H1 (cell line): ENCODE measurements around the gene UROC1. TPM values are rescaled to one million over a fixed set of nuclear protein-coding genes. Genes with fewer than 3 reads are reported as not detected.

ENCODE experiments used
- CTCF ChIA-PET: fragments of 300-600 bp; sonication (Branson Sonifier 250); formaldehyde crosslinking; loops from one replicate; lab custom pipeline; 2021; ENCODE audit not compliant: partially characterized antibody; lab: Charles Lee
- POLR2A ChIA-PET: fragments of 300-600 bp; sonication (Branson Sonifier 250); formaldehyde crosslinking; loops from one replicate; lab custom pipeline; 2021; ENCODE audit warnings: inconsistent platforms; ENCODE audit not compliant: partially characterized antibody; lab: Charles Lee
- DNase-seq, 2 experiments: peaks; one replicate each; pipeline versions ENCODE4 v3.0.0 to v3.0.0-alpha.2; 2010 to 2022; ENCODE audit warnings: low spot score in 2 of 2, low read depth in 1 of 2, mixed read lengths in 1 of 2
- FAIRE-seq: peaks from 2 replicates; lab custom pipeline; 2011; peaks lifted over from hg19 to GRCh38; lab: Jason Lieb, UNC
- H2AFZ ChIP-seq: 2 replicates; pipeline ENCODE4 v1.8.1; 2012; ENCODE audit warnings: low read length, inconsistent platforms
- H2AK5ac ChIP-seq: 2 replicates; pipeline ENCODE4 v1.6.1; 2013; ENCODE audit warnings: low read depth, low read length
- H2BK120ac ChIP-seq: replicated peaks from 2 replicates; pipeline ENCODE3; 2013; ENCODE audit warnings: low read depth, low read length, inconsistent platforms
- H2BK12ac ChIP-seq: 2 replicates; pipeline ENCODE4 v1.6.1; 2013; ENCODE audit warnings: low read depth, low read length
- H2BK15ac ChIP-seq: 2 replicates; pipeline ENCODE4 v1.6.1; 2013; ENCODE audit warnings: low read length
- H2BK20ac ChIP-seq: 2 replicates; pipeline ENCODE4 v1.6.1; 2013; ENCODE audit warnings: low read length
- H2BK5ac ChIP-seq: 2 replicates; pipeline ENCODE4 v1.6.1; 2013; ENCODE audit warnings: low read depth, low read length
- H3K14ac ChIP-seq: 2 replicates; pipeline ENCODE4 v1.6.1; 2013; ENCODE audit warnings: inconsistent platforms; ENCODE audit not compliant: insufficient read length
- H3K18ac ChIP-seq: 2 replicates; pipeline ENCODE4 v1.6.1; 2013; ENCODE audit warnings: low read length; ENCODE audit errors: extremely low read depth
- H3K23ac ChIP-seq: 2 replicates; pipeline ENCODE4 v1.6.1; 2013; ENCODE audit warnings: inconsistent platforms; ENCODE audit not compliant: insufficient read length
- H3K23me2 ChIP-seq: 2 replicates; pipeline ENCODE4 v1.6.1; 2013; ENCODE audit warnings: low read depth, low read length
- H3K27ac ChIP-seq: 2 replicates; pipeline ENCODE4 v1.6.1; 2011; ENCODE audit warnings: low read depth, low read length, inconsistent platforms
- H3K27me3 ChIP-seq, 4 experiments: replicated peaks in 1 of 4; 1 replicate in 1 of 4; 2 replicates in 3 of 4; pipeline versions ENCODE4 v1.6.1 to v1.8.1; 2011 to 2013; ENCODE audit warnings: low read length in 3 of 4, mild to moderate bottlenecking in 3 of 4, inconsistent platforms in 2 of 4, mixed read lengths in 2 of 4, moderate library complexity in 1 of 4; ENCODE audit not compliant: control insufficient read depth in 3 of 4, insufficient read depth in 3 of 4; ENCODE audit errors: extremely low read depth in 1 of 4
- H3K36me3 ChIP-seq, 4 experiments: 2 replicates each; pipeline versions ENCODE4 v1.6.1 to v1.8.1; 2011 to 2013; ENCODE audit warnings: mild to moderate bottlenecking in 4 of 4, low read length in 3 of 4, moderate library complexity in 2 of 4, control low read depth in 1 of 4, inconsistent platforms in 1 of 4; ENCODE audit not compliant: insufficient read depth in 4 of 4, control insufficient read depth in 2 of 4
- H3K4ac ChIP-seq: replicated peaks from 2 replicates; pipeline ENCODE3; 2013; ENCODE audit warnings: low read length, low read depth, mixed read lengths, inconsistent platforms; ENCODE audit not compliant: insufficient read length
- H3K4me1 ChIP-seq, 4 experiments: replicated peaks in 1 of 4; 1 replicate in 1 of 4; 2 replicates in 3 of 4; pipeline versions ENCODE4 v1.6.1 to v1.8.1; 2011 to 2013; ENCODE audit warnings: low read length in 3 of 4, inconsistent platforms in 2 of 4, mixed read lengths in 1 of 4; ENCODE audit not compliant: insufficient read depth in 4 of 4, control insufficient read depth in 3 of 4
- H3K4me2 ChIP-seq, 2 experiments: 2 replicates each; pipeline versions ENCODE4 v1.6.1 to v1.8.1; 2011 to 2013; ENCODE audit warnings: low read depth in 2 of 2, low read length in 2 of 2, control low read depth in 1 of 2, inconsistent platforms in 1 of 2, mild to moderate bottlenecking in 1 of 2; ENCODE audit not compliant: insufficient read depth in 1 of 2
- H3K4me3 ChIP-seq, 4 experiments: fragments of 200-600, 300-600 bp in 1 of 4; sonication (generic), shearing (Covaris generic), sonication (Bioruptor Twin) in 1 of 4; 2 replicates each; pipeline versions ENCODE4 v1.5.1 to v1.8.1; 2011 to 2016; ENCODE audit warnings: low read length in 4 of 4, low read depth in 3 of 4, control low read depth in 2 of 4, inconsistent platforms in 2 of 4, mild to moderate bottlenecking in 2 of 4, mixed read lengths in 1 of 4, moderate library complexity in 1 of 4; ENCODE audit not compliant: insufficient read depth in 2 of 4; ENCODE audit errors: extremely low read depth in 1 of 4
- H3K56ac ChIP-seq: replicated peaks from 2 replicates; pipeline ENCODE3; 2013; ENCODE audit warnings: low read depth, mild to moderate bottlenecking, mixed read lengths, low read length, inconsistent platforms; ENCODE audit not compliant: insufficient read length
- H3K79me1 ChIP-seq: 2 replicates; pipeline ENCODE4 v1.6.1; 2013; ENCODE audit warnings: low read depth, low read length, control low read depth
- H3K79me2 ChIP-seq, 2 experiments: 2 replicates each; pipeline versions ENCODE4 v1.6.1 to v1.8.1; 2012 to 2013; ENCODE audit warnings: low read length in 2 of 2, mild to moderate bottlenecking in 2 of 2, inconsistent platforms in 1 of 2; ENCODE audit not compliant: insufficient read depth in 2 of 2, control insufficient read depth in 1 of 2
- H3K9ac ChIP-seq, 4 experiments: replicated peaks in 1 of 4; 1 replicate in 1 of 4; 2 replicates in 3 of 4; pipeline versions ENCODE4 v1.6.1 to v1.8.1; 2011 to 2013; ENCODE audit warnings: low read depth in 3 of 4, low read length in 3 of 4, control low read depth in 2 of 4, mild to moderate bottlenecking in 2 of 4, moderate library complexity in 2 of 4, inconsistent platforms in 1 of 4; ENCODE audit errors: extremely low read depth in 1 of 4
- H3K9me3 ChIP-seq, 2 experiments: 2 replicates each; pipeline versions ENCODE4 v1.6.1 to v1.8.1; 2012 to 2013; ENCODE audit warnings: mild to moderate bottlenecking in 2 of 2, moderate library complexity in 2 of 2, control low read depth in 1 of 2, inconsistent platforms in 1 of 2, low read depth in 1 of 2, low read length in 1 of 2, mixed read lengths in 1 of 2; ENCODE audit not compliant: insufficient read depth in 2 of 2
- H4K20me1 ChIP-seq, 2 experiments: replicated peaks in 1 of 2; 2 replicates each; pipeline versions ENCODE3 to v1.8.1; 2011 to 2013; ENCODE audit warnings: inconsistent platforms in 2 of 2, low read length in 2 of 2, mild to moderate bottlenecking in 1 of 2; ENCODE audit not compliant: insufficient read depth in 2 of 2, control insufficient read depth in 1 of 2
- H4K5ac ChIP-seq: 2 replicates; pipeline ENCODE4 v1.6.1; 2013; ENCODE audit warnings: low read length, low read depth, mixed read lengths, inconsistent platforms; ENCODE audit not compliant: insufficient read length
- H4K8ac ChIP-seq: 2 replicates; pipeline ENCODE4 v1.8.0; 2013; ENCODE audit warnings: mild to moderate bottlenecking, moderate library complexity, low read length, inconsistent platforms; ENCODE audit not compliant: insufficient read depth; ENCODE audit errors: extremely low read depth
- H4K91ac ChIP-seq: replicated peaks from 2 replicates; pipeline ENCODE3; 2013; ENCODE audit warnings: low read length, mixed read lengths, inconsistent platforms; ENCODE audit not compliant: insufficient read length
- BCL11A ChIP-seq, 2 experiments: IDR thresholded peaks; one replicate each; pipeline ENCODE4 v1.6.1; 2011; ENCODE audit warnings: low read depth in 2 of 2, low read length in 2 of 2, mild to moderate bottlenecking in 2 of 2
- BRCA1 ChIP-seq: IDR thresholded peaks from 2 replicates; pipeline ENCODE4 v1.6.1; 2012; ENCODE audit warnings: low read depth, low read length, improper control_type of control experiment
- TCF12 ChIP-seq: IDR thresholded peaks from 2 replicates; pipeline ENCODE4 v1.6.1; 2011; ENCODE audit warnings: low read depth, mild to moderate bottlenecking, low read length
- TEAD4 ChIP-seq: IDR thresholded peaks from 2 replicates; pipeline ENCODE4 v1.6.1; 2012; ENCODE audit warnings: low read depth, low read length, inconsistent platforms, mixed read lengths
- WGBS, 2 experiments: shearing (Covaris generic) in 1 of 2; methylation state at CpG; one replicate each; pipeline versions ENCODE4 v1.1.6 to v1.1.7; 2013 to 2015; ENCODE audit warnings: low lambda C conversion rate in 2 of 2, mixed read lengths in 2 of 2, inconsistent platforms in 1 of 2, low coverage in 1 of 2, missing lambda C conversion rate in 1 of 2; ENCODE audit not compliant: insufficient replicate concordance in 2 of 2, insufficient coverage in 1 of 2, insufficient read length in 1 of 2; ENCODE audit errors: extremely low coverage in 1 of 2, missing lambda C conversion rate in 1 of 2; 5-methylcytosine and 5-hydroxymethylcytosine counted together
- polyA plus RNA-seq, 7 experiments: library from polyadenylated mRNA; depleted of rRNA in 3 of 7; stranded (reverse) in 5 of 7; unstranded in 2 of 7; fragments of >200 nt in 5 of 7; fragments of 200-250 nt in 2 of 7; gene quantifications; 1 replicate in 5 of 7; 2 replicates in 1 of 7; 4 replicates in 1 of 7; pipeline versions ENCODE4 v1.2.1 to v1.2.3, GENCODE V29; 2011 to 2013; ENCODE audit warnings: missing spikeins in 2 of 7, mixed read lengths in 2 of 7
- total RNA-seq: library from RNA; stranded (reverse); fragmentation: NEBNext Ultra II Directional; extraction: Animal tissue kit (Norgen Biotek cat#: 25700); gene quantifications from 2 replicates; pipeline ENCODE4 v1.2.1, GENCODE V29; 2021
- TF ChIP-seq, protein P1 (sequence below): IDR thresholded peaks from 2 replicates; pipeline ENCODE4 v1.6.1; 2012; ENCODE audit warnings: inconsistent platforms

The UROC1 gene
- total and polyA plus RNA-seq, 2 of the 8 experiments (the other 6 are each of a cell fraction or from before 2014, with no cell fraction given): 0.03 TPM; not detected in 1

DNA sequence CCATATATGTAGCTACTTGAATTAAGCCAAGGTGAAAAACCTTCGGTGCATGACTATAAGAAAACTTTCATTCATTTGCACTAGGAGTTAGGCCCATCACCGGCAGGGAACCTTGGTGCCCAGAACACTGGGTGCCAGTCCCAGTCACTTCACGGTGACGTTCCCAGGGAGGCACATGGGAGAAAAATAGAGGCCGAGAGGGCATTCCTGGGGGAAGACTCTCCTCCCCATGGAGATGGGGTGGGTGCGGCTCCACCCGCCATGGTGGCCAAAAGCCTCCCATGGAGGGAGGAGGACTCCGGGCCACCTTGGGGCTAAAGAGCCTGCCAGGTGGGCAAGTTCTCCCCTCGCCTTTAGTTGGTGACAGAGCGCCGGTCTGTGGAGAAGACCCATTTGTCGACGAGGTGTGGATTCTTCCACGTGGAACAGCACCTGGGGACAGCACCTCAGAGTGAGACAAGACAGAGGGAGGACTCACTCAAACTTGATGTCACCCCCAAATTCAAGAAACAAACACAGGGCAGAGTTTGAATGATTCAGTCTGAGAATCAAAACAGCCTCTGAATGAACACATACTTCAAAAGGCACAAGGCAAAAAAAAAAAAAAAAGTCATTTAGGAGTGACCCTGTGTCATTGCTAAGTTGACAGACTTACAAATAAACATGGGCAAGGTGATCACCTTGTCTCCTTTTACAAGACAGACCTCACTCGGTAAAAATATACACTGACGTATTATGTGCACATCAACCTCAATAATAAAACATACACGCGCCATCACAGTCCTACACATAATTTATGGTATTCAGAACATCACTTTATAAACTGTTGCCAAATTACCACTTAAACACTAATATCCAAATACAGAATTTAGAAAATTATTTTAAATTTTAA is 80.5 kb downstream of the UROC1 start:
- CTCF ChIA-PET: interaction anchor here (1.4 kb wide), 1 partner anchor 305 kb away, joined by 4 read pairs; no protein-coding TSS in a partner anchor
- Histone ChIP-seq H3K36me3 (peaks cover 0 to 4% (median 0%) of the 10 kb centered on the region in 4 experiments; a peak in 2 of 8 replicates), H3K27ac (no peak overlapping the region)

More for the DNA sequence above, 80.5 kb downstream of the UROC1 start:
- Histone ChIP-seq H3K4ac (no peak overlapping the region), H3K14ac (no peak overlapping the region), H3K56ac (no peak overlapping the region), H3K23me2 (no peaks in the 10 kb centered on the region), H2BK120ac (no peak overlapping the region), H4K91ac (no peak overlapping the region), H3K4me3 (no peak overlapping the region), H3K9me3 (no peaks in the 10 kb centered on the region), H4K5ac (no peak overlapping the region), H3K9ac (no peak overlapping the region), H2AFZ (no peak overlapping the region), H2BK15ac (no peak overlapping the region), H3K27me3 (no peaks in the 10 kb centered on the region), H4K8ac (no peak overlapping the region), H2BK5ac (no peak overlapping the region), H3K79me2 (no peaks in the 10 kb centered on the region), H2BK20ac (no peak overlapping the region), H3K23ac (no peak overlapping the region), H3K18ac (no peak overlapping the region), H3K4me1 (peaks cover 0 to 6% (median 0%) of the 10 kb centered on the region in 4 experiments; a peak in 2 of 7 replicates), H2BK12ac (no peak overlapping the region), H2AK5ac (no peak overlapping the region), H4K20me1 (peaks cover 4% of the 10 kb centered on the region in 2 experiments), H3K4me2 (no peak overlapping the region), H3K79me1 (no peaks in the 10 kb centered on the region; the same call in 1 of the 2 replicates)
- FAIRE-seq (no peak), DNase-seq (no peak)
- POLR2A ChIA-PET: interaction anchor here (1.2 kb wide), 1 partner anchor 13 kb away, joined by 3 read pairs; no protein-coding TSS in a partner anchor
- 94% methylated on average over 18 of the region's 18 CpGs; no CpG with 5 or more reads in 1 of the 2 experiments for WGBS, 2 experiments
- TF ChIP-seq TCF12 (no peak), BRCA1 (no peak), BCL11A (IDR thresholded peaks at IDR 0.05; ENCODE audit: low read depth in 2 of 2, low read length in 2 of 2) (no peak), TEAD4 (no peak)
- TF ChIP-seq, protein P1, sequence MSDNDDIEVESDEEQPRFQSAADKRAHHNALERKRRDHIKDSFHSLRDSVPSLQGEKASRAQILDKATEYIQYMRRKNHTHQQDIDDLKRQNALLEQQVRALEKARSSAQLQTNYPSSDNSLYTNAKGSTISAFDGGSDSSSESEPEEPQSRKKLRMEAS: no peak
